Raji (cell line): ENCODE results near the gene SLC38A5.

Source experiments
- POLR2A ChIP-seq: IDR thresholded peaks from 2 replicates; pipeline ENCODE4 v1.6.1; 2011; ENCODE audit warnings: low read depth, low read length, control low read depth; ENCODE audit not compliant: insufficient read depth

The SLC38A5 gene

GRCh38 chrX:48470110-48470832, at the start of gene SLC38A5:
Gene SLC38A5 (minus strand): TSS chrX:48470260. CDS start chrX:48467924, 2,336 bp downstream.
- no peak for TF ChIP-seq POLR2A

- no peak for TF ChIP-seq POLR2A
Measured at GRCh38 chrX:48516987-48517386, 46.9 kb upstream of the SLC38A5 start.

DNA sequence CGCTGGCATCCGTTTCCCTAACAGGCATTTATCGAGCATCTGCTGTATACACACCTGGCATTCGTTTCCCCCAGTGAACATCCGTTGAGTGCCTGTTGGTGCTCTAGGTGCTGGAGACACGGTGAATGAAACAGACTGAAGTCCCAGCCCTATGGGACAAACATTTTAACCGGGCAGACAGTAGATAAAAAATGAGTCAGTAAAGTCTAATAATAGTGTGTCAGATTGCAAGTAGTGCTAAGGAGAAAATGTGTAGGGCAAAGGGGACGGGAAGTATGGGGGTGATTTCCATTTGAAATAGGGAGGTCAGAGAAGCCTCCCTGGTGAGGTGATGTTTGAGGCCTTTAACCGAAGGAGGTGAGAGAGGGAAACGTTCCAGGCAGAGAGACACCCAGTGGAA, 46.2 kb upstream of the SLC38A5 start:
- no peak for TF ChIP-seq POLR2A

DNA sequence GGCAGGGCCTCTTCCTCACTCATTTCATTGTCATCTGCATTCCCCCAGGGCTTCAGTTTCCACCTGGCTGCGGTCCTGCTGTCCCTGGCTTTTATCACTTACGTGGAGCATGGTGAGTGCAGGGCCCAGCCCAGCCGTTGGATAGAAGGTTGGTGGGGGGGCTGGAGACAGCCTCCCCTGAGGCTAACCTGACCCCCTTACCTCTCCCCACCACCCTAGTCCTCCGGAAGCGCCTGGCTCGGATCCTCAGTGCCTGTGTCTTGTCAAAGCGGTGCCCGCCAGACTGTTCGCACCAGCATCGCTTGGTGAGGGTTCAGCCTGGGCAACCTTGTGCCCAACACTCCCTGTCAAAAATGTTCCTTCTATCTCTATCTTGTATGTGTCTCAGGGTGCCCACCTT, 45.8 kb upstream of the SLC38A5 start:
- no peak for TF ChIP-seq POLR2A

DNA sequence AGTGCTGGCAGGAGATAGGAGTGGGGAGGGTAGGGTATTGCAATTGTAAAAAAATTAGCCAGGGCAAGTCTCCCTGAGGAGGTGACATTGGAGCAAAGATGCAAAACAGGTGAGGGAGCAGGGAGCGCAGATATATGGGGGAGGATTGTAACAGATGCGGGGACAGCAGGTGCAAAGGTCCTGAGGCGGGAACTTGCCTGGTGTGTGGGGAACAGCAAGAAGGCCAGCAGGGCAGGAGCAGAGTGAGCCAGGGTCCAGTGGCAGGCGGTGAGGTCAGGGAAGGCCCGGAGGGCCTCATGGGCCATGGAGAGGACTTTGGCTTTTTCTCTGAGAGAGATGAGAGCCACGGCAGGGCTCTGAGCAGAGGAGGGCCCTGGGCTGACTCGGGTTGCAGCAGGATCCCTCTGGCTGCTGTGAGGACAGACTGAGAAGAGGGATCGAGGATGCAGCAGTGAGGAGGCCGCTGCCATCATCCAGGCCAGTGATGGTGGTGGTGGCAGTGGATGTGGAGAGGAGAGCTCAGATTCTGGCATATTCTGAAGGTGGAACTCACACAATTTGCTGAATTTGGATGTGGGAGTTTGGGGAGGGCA, 44.9 kb upstream of the SLC38A5 start:
- no peak for TF ChIP-seq POLR2A

GRCh38 chrX:48514126-48514806, 44.2 kb upstream of the SLC38A5 start:
- TF ChIP-seq POLR2A = no peak

DNA sequence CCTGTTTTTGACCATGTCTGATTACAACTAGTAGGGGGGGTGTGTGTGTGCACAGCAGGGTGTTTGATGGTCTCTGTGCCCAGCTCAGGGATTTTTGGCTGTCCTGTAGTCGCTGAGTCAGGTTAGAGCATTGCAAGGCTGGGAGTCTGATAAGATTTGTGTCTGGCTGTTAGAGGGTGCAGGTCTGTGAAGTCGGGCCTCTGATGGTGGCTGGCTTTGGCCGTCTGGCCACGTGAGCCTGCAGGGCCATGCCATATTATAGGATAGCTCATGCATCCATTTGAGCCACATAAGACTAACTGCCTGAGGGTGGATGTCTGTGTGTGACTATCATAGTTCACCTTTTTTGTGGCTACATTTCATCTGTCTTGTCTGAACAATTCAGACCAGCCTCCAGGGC, 43.6 kb upstream of the SLC38A5 start:
- no peak for TF ChIP-seq POLR2A

DNA sequence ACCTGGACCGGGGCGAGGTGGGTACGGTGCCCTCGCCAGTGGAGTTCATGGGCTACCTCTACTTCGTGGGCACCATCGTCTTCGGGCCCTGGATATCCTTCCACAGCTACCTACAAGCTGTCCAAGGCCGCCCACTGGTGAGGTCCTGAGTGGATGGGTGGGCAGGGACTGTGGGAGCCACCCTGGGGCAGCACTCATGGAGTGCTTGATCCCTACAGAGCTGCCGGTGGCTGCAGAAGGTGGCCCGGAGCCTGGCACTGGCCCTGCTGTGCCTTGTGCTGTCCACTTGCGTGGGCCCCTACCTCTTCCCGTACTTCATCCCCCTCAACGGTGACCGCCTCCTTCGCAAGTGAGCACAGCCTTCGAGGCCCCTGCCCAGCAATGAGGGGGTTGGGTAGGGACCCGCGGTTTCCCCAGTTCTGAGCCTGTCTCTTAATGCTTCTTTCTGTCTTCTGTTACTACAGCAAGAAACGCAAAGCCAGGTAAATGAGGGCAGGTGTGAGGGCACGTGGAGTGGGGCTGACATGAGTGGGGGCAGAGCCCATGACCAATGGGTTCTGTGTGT, 42.4 kb upstream of the SLC38A5 start:
- no peak for TF ChIP-seq POLR2A

- TF ChIP-seq POLR2A = no peak
Measured at GRCh38 chrX:48511560-48511959, 41.5 kb upstream of the SLC38A5 start.

- no peak for TF ChIP-seq POLR2A
Measured at GRCh38 chrX:48509619-48510018, 39.6 kb upstream of the SLC38A5 start.

DNA sequence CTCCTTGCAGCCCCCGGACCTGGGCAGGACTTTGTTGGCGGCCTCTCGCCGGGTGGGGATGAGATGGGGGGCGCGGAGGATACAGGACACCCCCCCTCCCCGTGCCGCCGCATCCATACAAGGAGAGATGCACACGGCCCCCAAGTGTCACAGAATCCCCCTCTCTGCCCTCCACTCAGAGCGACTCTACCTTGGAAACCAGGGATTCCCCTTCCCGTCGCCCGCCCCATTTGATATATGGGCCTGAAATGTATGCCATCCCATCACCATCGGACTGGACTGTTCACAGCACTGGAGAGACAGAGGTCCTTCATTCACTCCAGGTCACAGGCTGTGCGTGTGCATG, 39.2 kb upstream of the SLC38A5 start:
- no peak for TF ChIP-seq POLR2A

DNA sequence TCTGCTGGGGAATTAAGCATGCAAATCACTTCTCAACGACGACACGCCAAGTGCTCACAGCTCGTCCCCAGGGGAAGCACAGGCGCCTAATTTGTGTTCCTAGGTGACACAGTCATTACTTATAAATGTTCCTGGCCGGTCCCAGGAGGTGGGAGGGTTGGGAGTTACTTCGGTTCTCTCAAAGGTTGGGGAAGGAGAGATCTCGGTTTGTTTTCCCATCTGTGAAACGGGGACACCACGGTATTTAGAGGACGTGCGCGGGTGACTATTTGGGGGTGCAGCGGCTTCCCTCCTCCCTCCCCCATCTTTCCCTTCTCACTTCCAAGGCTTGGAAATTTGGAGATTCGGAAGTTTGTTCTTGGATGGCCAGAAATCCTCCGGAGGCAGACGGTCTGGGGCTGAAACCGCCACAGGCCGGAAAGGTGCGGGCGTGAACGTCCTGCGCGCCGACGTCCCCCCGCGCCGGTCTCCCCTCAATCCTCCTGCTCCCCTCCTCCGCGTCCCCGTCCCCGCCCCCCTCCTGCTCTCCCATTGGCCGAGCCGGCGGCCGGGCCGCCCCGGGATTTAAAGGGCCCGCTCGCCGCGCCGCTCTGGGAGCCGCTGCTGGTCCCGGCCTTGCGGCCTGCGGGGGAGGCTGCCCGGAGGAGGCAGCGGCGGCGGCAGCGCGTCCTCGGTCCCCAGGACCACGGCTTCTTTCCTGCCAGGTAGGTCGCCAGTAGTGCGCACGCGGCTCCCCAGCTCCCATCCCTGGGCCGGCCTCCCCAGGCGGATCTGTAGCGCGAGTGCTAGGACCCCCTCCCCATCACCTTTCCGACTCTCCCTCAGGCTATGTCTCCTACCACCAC, 38.6 kb upstream of the SLC38A5 start, which contains the start of gene PORCN:
PORCN (plus strand) TSS at position 593 of the 845 bp plus-strand sequence. CDS start 829 bp downstream, outside the sequence.
- peak; percentile 53; the same call in 1 of the 2 replicates for TF ChIP-seq POLR2A

DNA sequence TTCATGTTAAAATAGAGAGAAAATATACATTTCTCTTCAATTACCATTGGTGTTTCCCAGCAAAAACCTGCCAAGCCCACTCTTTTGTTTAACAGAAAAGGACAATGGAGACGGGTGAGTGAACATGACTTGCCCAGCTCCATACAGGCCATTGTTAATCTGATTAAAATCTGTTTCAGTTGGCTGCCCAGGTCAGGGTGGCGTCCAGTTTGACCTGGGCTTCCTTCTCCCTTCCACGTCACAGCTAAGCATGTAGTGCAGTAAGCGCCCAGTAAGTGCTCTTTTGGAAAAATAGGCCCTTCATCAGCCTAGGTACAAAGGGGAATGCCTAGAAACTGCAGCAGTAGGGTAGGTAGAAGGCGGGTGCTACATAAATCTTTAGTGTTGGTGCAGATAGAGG, 37.2 kb upstream of the SLC38A5 start:
- TF ChIP-seq POLR2A = no peak

- no peak for TF ChIP-seq POLR2A
Measured at GRCh38 chrX:48505481-48505880, 35.4 kb upstream of the SLC38A5 start.

GRCh38 chrX:48504261-48504660, 34.2 kb upstream of the SLC38A5 start:
- TF ChIP-seq POLR2A = no peak
